ENCODE data around the gene RPUSD1. TPM values are rescaled to one million over a fixed set of nuclear protein-coding genes. Genes with fewer than 3 reads are reported as not detected.
"Not testable (repeated sequence)": the region's sequence is repeated elsewhere in the genome, so short reads cannot be mapped to it uniquely, and the experiment has no call there.

The RPUSD1 gene, protein sequence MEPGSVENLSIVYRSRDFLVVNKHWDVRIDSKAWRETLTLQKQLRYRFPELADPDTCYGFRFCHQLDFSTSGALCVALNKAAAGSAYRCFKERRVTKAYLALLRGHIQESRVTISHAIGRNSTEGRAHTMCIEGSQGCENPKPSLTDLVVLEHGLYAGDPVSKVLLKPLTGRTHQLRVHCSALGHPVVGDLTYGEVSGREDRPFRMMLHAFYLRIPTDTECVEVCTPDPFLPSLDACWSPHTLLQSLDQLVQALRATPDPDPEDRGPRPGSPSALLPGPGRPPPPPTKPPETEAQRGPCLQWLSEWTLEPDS
- total RNA-seq = 10 to 100 TPM; 12.8 to 15.0 TPM
- polyA plus RNA-seq (2013, experiment 1 of 2) = 18.0 TPM
- 16.5 TPM for polyA plus RNA-seq (2013, experiment 2 of 2)
- total RNA-seq = 10.0 to 88.3 (median 29.2) reads per million in 172 experiments

DNA sequence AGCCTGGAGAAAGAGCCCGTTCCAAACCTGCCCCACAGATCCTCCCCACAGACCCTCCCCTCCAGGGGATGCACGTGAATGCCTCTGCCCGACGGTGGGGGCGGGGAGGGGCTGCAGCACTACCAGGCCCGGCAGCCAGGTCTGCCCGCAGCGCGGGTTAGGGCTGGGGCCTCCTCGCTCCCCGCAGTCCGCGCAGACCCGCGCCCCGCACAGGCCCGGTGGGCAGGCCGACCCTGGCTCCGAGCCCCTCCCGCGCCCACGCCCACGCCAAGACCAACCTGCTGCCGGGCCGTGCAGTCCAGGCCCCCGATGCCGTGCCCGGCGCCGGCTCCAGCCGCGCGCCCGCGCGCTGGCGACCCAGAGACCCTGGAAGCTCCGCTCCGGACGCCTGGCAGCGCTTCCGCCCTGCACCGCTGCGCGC is at the start of gene RPUSD1:
Gene RPUSD1, minus strand, starts transcription at position 404 of the 421 bp plus-strand sequence. CDS start 644 bp downstream, outside the sequence.
- Mint-ChIP-seq H3K9me3 (no peaks in the 10 kb centered on the region), H3K27me3 (no peaks in the 10 kb centered on the region), H3K27ac (peak within 1 kb of the TSS; percentile 9), H3K36me3 (ENCODE audit: low read depth) (peaks cover 6% of the 10 kb centered on the region), H3K4me3 (peak within 1 kb of the TSS; percentile 89), H3K4me1 (ENCODE audit: low read depth) (no peaks in the 10 kb centered on the region)
- Histone ChIP-seq H3K4me1 (ENCODE audit: insufficient read depth, low read length) (peaks cover 34% of the 10 kb centered on the region), H3K4me3 (ENCODE audit: low read length) (peak within 1 kb of the TSS; percentile 87), H3K27me3 (ENCODE audit: control insufficient read depth in 1 of 2, insufficient read depth in 2 of 2, low read length in 2 of 2) (no peaks in the 10 kb centered on the region), H3K27ac (ENCODE audit: low read depth in 1 of 2, low read length in 2 of 2) (peak within 1 kb of the TSS in 1 of 2 donors; percentile 35), H3K36me3 (ENCODE audit: insufficient read depth, low read length) (peaks cover 10% of the 10 kb centered on the region), H3K9me3 (ENCODE audit: control insufficient read depth in 1 of 2, insufficient read depth in 1 of 2, low read length in 2 of 2) (no peaks in the 10 kb centered on the region)
- ChIA-PET POLR2A (interaction anchor here (0.7 to 2.0 kb wide), 12 partner anchors 16 to 261 kb away, joined by 3 to 14 read pairs (median 4); partner anchors contain the start of genes ANTKMT, CCDC78, CIAO3 and WDR24), CTCF (interaction anchor here (1.0 to 2.7 kb wide), 3 partner anchors 47 to 76 kb away, joined by 3 to 8 read pairs (median 3); partner anchors contain the start of gene METRN)
- intact Hi-C loops (cut with DNase I, micrococcal nuclease) = loop anchor here in 1 of 2 experiments (1.0 kb wide), 2 partner anchors 47 to 182 kb away; partner anchors contain the start of gene LMF1
- TF ChIP-seq, protein P1, sequence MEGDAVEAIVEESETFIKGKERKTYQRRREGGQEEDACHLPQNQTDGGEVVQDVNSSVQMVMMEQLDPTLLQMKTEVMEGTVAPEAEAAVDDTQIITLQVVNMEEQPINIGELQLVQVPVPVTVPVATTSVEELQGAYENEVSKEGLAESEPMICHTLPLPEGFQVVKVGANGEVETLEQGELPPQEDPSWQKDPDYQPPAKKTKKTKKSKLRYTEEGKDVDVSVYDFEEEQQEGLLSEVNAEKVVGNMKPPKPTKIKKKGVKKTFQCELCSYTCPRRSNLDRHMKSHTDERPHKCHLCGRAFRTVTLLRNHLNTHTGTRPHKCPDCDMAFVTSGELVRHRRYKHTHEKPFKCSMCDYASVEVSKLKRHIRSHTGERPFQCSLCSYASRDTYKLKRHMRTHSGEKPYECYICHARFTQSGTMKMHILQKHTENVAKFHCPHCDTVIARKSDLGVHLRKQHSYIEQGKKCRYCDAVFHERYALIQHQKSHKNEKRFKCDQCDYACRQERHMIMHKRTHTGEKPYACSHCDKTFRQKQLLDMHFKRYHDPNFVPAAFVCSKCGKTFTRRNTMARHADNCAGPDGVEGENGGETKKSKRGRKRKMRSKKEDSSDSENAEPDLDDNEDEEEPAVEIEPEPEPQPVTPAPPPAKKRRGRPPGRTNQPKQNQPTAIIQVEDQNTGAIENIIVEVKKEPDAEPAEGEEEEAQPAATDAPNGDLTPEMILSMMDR (IDR thresholded peaks at IDR 0.05) = no peak
- ATAC-seq (ENCODE audit: poor library complexity) = peak; percentile 16
- no peak for DNase-seq

GRCh38 chr16:836822-837221 is 48.6 kb upstream of the RPUSD1 start:
- POLR2A ChIA-PET; H3K27me3 Mint-ChIP-seq; H3K4me1 Mint-ChIP-seq (ENCODE audit: low read depth); H3K4me3 ChIP-seq (ENCODE audit: low read length); H3K9me3 Mint-ChIP-seq; H3K36me3 Mint-ChIP-seq (ENCODE audit: low read depth); H3K27ac ChIP-seq (ENCODE audit: low read depth in 1 of 2, low read length in 2 of 2); H3K4me3 Mint-ChIP-seq; CTCF ChIA-PET; H3K4me1 ChIP-seq (ENCODE audit: insufficient read depth, low read length); ATAC-seq (ENCODE audit: poor library complexity); H3K27me3 ChIP-seq (ENCODE audit: control insufficient read depth in 1 of 2, insufficient read depth in 2 of 2, low read length in 2 of 2); intact Hi-C loops (cut with DNase I, micrococcal nuclease); H3K36me3 ChIP-seq (ENCODE audit: insufficient read depth, low read length); DNase-seq; H3K27ac Mint-ChIP-seq: not testable (repeated sequence)
- H3K9me3 ChIP-seq (ENCODE audit: control insufficient read depth in 1 of 2, insufficient read depth in 1 of 2, low read length in 2 of 2) = peaks cover 17 to 35% of the 10 kb centered on the region in 2 experiments

GRCh38 chr16:836221-836620 is 48.0 kb upstream of the RPUSD1 start:
- CTCF ChIA-PET = no interaction called here
- H3K4me1 Mint-ChIP-seq (ENCODE audit: low read depth) = no peaks in the 10 kb centered on the region
- no peaks in the 10 kb centered on the region for H3K36me3 Mint-ChIP-seq (ENCODE audit: low read depth)

More at GRCh38 chr16:836221-836620, 48.0 kb upstream of the RPUSD1 start:
- no peak overlapping the region for H3K27ac Mint-ChIP-seq
- no peaks in the 10 kb centered on the region for H3K36me3 ChIP-seq (ENCODE audit: insufficient read depth, low read length)
- H3K27me3 ChIP-seq (ENCODE audit: control insufficient read depth in 1 of 2, insufficient read depth in 2 of 2, low read length in 2 of 2) = peaks cover 0 to 4% of the 10 kb centered on the region in 2 experiments
- TF ChIP-seq, protein P1 (IDR thresholded peaks at IDR 0.05) = no peak
- DNase-seq (no peak), ATAC-seq (ENCODE audit: poor library complexity) (no peak)
- intact Hi-C loops (cut with DNase I, micrococcal nuclease) = no loop called here
- peaks cover 5% of the 10 kb centered on the region for H3K27me3 Mint-ChIP-seq
- H3K9me3 Mint-ChIP-seq = peaks cover 2% of the 10 kb centered on the region
- H3K4me1 ChIP-seq (ENCODE audit: insufficient read depth, low read length) = no peaks in the 10 kb centered on the region
- no peak overlapping the region for H3K27ac ChIP-seq (ENCODE audit: low read depth in 1 of 2, low read length in 2 of 2)
- peaks cover 17 to 41% of the 10 kb centered on the region in 2 experiments for H3K9me3 ChIP-seq (ENCODE audit: control insufficient read depth in 1 of 2, insufficient read depth in 1 of 2, low read length in 2 of 2)
- no peak overlapping the region for H3K4me3 ChIP-seq (ENCODE audit: low read length)
- POLR2A ChIA-PET = no interaction called here
- H3K4me3 Mint-ChIP-seq = no peak overlapping the region
